ENCODE results near the gene SHC3.

The SHC3 gene

DNA sequence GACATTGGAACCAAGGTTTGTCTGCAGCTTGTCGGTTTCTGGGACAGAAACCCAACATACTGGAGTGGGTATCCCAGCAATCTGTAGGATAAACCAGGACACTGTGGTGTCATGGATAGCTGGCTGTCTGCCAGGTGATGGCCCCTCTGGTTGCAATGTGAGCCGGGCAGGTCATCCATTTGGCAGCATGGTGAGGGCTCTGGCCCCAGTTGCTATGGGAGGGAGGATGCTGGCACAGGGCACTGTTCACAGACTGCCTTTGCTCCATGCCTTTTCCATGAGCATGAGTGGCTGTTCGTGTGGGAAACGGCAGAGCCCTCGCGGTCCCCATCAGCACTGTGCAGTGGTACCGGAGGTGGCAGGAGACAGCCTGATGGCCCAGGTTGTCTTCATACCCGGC lies 181.0 kb downstream of the SHC3 start:
- no peak for DNase-seq (ENCODE audit: low read depth)
- TF ChIP-seq, protein P1, sequence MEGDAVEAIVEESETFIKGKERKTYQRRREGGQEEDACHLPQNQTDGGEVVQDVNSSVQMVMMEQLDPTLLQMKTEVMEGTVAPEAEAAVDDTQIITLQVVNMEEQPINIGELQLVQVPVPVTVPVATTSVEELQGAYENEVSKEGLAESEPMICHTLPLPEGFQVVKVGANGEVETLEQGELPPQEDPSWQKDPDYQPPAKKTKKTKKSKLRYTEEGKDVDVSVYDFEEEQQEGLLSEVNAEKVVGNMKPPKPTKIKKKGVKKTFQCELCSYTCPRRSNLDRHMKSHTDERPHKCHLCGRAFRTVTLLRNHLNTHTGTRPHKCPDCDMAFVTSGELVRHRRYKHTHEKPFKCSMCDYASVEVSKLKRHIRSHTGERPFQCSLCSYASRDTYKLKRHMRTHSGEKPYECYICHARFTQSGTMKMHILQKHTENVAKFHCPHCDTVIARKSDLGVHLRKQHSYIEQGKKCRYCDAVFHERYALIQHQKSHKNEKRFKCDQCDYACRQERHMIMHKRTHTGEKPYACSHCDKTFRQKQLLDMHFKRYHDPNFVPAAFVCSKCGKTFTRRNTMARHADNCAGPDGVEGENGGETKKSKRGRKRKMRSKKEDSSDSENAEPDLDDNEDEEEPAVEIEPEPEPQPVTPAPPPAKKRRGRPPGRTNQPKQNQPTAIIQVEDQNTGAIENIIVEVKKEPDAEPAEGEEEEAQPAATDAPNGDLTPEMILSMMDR (IDR thresholded peaks at IDR 0.05; ENCODE audit: low read length, missing control alignments): no peak
- no peak overlapping the region for H3K4me3 ChIP-seq (replicated peaks; ENCODE audit: low read depth, low read length)

DNA sequence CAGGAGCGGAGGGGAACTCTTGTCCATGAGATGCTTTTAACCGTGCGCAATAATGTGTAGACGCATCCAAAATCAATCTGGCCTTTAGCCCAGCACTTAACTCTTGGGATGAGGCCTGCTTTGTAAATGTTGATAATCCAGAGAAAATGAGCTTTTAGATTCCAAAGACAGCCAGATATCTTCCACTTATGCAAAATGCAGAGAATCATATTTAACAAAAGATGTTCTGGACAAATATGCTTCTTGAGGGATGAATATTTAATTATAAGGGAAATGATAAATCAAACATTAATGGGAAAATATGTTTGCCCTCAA lies 181.7 kb downstream of the SHC3 start:
- DNase-seq (ENCODE audit: low read depth): no peak
- TF ChIP-seq, protein P1 (IDR thresholded peaks at IDR 0.05; ENCODE audit: low read length, missing control alignments): no peak
- no peak overlapping the region for H3K4me3 ChIP-seq (replicated peaks; ENCODE audit: low read depth, low read length)

DNA sequence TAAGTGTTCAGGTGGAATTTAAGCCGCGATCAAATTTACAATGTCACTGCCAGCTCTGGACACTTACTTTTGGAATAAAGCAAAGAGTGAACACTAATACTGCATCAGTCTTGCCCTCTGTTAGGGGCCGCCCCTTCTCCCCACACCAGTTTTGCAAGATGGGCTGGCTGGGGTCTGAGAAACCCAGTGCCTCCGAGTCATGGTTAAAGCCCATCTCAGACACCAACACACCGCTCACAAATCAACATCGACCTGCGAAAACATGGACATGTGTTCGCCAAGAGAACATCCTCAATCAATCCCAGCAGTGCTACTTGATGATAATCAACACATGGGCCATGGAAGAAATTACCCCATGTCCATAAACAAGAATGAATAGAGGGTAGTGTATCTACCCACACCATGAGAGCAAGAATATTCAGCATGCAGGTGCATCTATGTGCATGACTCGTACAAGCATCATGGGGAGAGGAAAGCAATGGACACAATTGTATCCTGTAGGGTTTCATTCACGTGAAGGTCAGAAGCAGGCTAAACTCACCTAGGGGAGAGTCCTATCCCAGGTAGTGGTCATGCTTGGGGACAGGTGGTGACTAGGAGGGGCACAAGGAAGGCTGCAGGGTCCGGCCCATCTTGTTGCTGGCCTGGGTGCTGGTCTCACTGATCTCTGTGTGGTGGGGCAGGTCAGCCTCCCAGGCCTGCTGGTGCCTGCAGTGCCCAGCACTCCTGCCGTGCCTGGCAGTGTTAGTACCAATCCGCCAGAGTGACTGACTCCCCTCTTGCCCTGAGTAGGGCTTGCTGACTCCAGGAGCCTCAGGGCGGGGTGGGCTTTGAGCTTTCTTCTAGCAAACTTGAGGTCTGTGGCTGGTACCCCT lies 182.3 kb downstream of the SHC3 start:
- no peak for DNase-seq (ENCODE audit: low read depth)

DNA sequence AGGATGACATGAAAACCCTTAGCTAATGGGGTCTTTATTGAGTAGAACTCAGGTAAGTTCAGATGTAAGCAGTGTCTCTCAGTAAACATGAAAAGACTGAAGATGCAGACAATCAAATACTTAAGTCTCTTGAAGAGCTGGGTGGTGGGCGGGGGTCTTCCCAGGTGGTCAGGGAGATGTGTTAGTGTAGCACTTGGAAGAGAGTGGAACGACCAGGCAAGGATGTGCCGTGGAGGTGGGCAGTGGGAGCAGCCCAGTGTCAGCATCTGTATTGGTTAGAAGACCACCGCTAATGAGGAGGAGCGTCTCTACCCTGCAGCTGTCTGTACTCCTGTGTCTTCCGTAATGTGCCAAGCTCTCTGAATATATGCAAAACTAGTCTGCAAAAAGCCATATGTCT lies 183.0 kb downstream of the SHC3 start:
- no peak overlapping the region for H3K4me3 ChIP-seq (replicated peaks; ENCODE audit: low read depth, low read length)
- TF ChIP-seq, protein P1 (IDR thresholded peaks at IDR 0.05; ENCODE audit: low read length, missing control alignments): no peak
- no peak for DNase-seq (ENCODE audit: low read depth)

More for the DNA sequence above, 182.3 kb downstream of the SHC3 start:
- TF ChIP-seq, protein P1 (IDR thresholded peaks at IDR 0.05; ENCODE audit: low read length, missing control alignments): no peak
- no peak overlapping the region for H3K4me3 ChIP-seq (replicated peaks; ENCODE audit: low read depth, low read length)

DNA sequence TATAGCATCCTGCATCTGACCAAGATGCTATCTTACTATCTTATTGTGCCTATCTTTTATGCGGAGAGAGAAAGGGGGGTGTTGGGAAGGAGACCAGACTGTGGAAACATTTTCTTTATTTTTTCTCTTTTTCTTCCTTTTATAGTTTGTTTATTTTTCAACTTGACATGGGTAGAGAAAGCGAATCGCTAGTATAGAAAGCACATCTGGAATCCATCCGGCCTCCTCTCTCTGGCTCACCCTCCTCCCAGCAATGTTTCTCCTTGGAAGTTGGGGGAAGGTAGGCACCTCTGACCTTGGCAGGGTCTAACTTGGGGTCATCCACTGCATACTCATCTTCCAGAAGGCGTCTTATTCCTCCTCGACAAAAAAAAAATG lies 183.4 kb downstream of the SHC3 start:
- DNase-seq (ENCODE audit: low read depth): no peak
- H3K4me3 ChIP-seq (replicated peaks; ENCODE audit: low read depth, low read length): no peak overlapping the region
- TF ChIP-seq, protein P1 (IDR thresholded peaks at IDR 0.05; ENCODE audit: low read length, missing control alignments): no peak

DNA sequence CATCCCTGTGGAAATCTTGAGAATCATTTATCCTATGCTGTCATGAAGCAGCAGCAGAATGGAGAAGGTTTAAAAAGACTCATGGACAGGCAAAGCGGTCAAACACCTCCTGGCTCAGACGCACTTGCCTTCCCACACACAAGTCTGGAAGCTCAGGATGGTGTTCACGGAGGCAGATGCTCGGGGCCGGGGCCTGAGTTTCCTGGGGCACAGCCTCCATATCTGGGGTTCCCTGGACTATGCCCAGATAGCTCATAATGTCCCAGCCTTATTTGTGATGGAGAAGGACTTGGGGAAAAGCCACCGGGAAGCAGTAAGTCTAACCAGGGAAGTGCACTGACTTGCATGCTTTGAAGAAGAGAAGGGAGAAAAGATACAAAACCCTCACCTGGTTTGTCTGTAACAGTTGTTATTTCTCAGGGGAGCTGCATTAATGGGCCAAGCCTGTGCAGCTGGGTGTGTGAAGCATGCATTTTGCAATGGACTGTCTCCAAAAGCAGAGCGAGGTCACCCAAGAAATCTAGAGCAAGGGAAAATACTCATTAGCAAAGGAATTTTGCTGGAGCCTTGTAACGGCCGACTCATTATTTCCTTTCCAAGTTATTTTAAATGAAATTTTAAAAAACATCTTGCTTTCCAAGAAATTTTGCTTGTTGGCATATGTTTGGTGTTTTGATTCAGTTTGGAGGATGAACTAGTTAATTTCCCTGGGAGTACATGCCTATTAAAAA lies 184.0 kb downstream of the SHC3 start:
- peak; percentile 59 for DNase-seq (ENCODE audit: low read depth)
- peak overlapping the region; percentile 4 for H3K4me3 ChIP-seq (replicated peaks; ENCODE audit: low read depth, low read length)
- TF ChIP-seq, protein P1 (IDR thresholded peaks at IDR 0.05; ENCODE audit: low read length, missing control alignments): no peak
